ENCODE measurements around the gene PTH2R. TPM values are rescaled to one million over a fixed set of nuclear protein-coding genes. Genes with fewer than 3 reads are reported as not detected.

Gene PTH2R
- not detected for total RNA-seq

- H3K27me3 ChIP-seq: no peaks in the 10 kb centered on the region
- H3K36me3 ChIP-seq: no peaks in the 10 kb centered on the region
- TF ChIP-seq POLR2AphosphoS5 (IDR thresholded peaks at IDR 0.05; ENCODE audit: insufficient read depth in 1 of 2, low read depth in 1 of 2) (no peak), POLR2A (IDR thresholded peaks at IDR 0.05) (no peak), CTCF (IDR thresholded peaks at IDR 0.05) (no peak)
- H3K27ac ChIP-seq: no peak within 1 kb of the TSS
- H3K4me1 ChIP-seq: peaks cover 12% of the 10 kb centered on the region
- H3K4me3 ChIP-seq: peak within 1 kb of the TSS in 1 of 2 donors; percentile 34
- H3K9me3 ChIP-seq: no peaks in the 10 kb centered on the region
- intact Hi-C loops (cut with DNase I): no loop called here
- DNase-seq (ENCODE audit: extremely low spot score in 2 of 2): no peak
Observed at GRCh38 chr2:208406474-208407451, at the start of gene PTH2R. TSS of gene PTH2R (plus strand) at chr2:208406792. CDS start at chr2:208407044, 252 bp downstream.

GRCh38 chr2:208356846-208357574, 49.6 kb upstream of the PTH2R start:
- Histone ChIP-seq H3K36me3 (peaks cover 0 to 32% of the 10 kb centered on the region in 2 donors), H3K4me1 (peaks cover 9% of the 10 kb centered on the region), H3K27me3 (no peaks in the 10 kb centered on the region), H3K9me3 (no peaks in the 10 kb centered on the region), H3K27ac (no peak overlapping the region), H3K4me3 (no peak overlapping the region)
- intact Hi-C loops (cut with DNase I): no loop called here
- DNase-seq (ENCODE audit: extremely low spot score in 2 of 2): no peak
- TF ChIP-seq CTCF (IDR thresholded peaks at IDR 0.05) (no peak), POLR2A (IDR thresholded peaks at IDR 0.05) (no peak)

- Histone ChIP-seq H3K27ac (no peak overlapping the region), H3K36me3 (peaks cover 0 to 16% of the 10 kb centered on the region in 2 donors), H3K4me3 (no peak overlapping the region), H3K4me1 (peaks cover 9% of the 10 kb centered on the region), H3K27me3 (no peaks in the 10 kb centered on the region), H3K9me3 (no peaks in the 10 kb centered on the region)
- DNase-seq (ENCODE audit: extremely low spot score in 2 of 2): no peak
- intact Hi-C loops (cut with DNase I): no loop called here
- TF ChIP-seq POLR2AphosphoS5 (IDR thresholded peaks at IDR 0.05; ENCODE audit: insufficient read depth in 1 of 2, low read depth in 1 of 2): no peak
Observed at GRCh38 chr2:208358758-208359631, 47.6 kb upstream of the PTH2R start.

GRCh38 chr2:208359632-208359986, 47.0 kb upstream of the PTH2R start:
- Histone ChIP-seq H3K27ac (no peak overlapping the region), H3K4me3 (no peak overlapping the region), H3K36me3 (peaks cover 0 to 12% of the 10 kb centered on the region in 2 donors), H3K27me3 (no peaks in the 10 kb centered on the region), H3K4me1 (peaks cover 9% of the 10 kb centered on the region), H3K9me3 (no peaks in the 10 kb centered on the region)
- no peak for DNase-seq (ENCODE audit: extremely low spot score in 2 of 2)
- no peak for TF ChIP-seq POLR2AphosphoS5 (IDR thresholded peaks at IDR 0.05; ENCODE audit: insufficient read depth in 1 of 2, low read depth in 1 of 2)
- no peak for TF ChIP-seq CTCF (IDR thresholded peaks at IDR 0.05)
- no peak for TF ChIP-seq POLR2A (IDR thresholded peaks at IDR 0.05)
- intact Hi-C loops (cut with DNase I): no loop called here
